Smooth muscle cell (in vitro differentiated cells): ENCODE measurements around the gene DGUOK. TPM values are rescaled to one million over a fixed set of nuclear protein-coding genes. Genes with fewer than 3 reads are reported as not detected.

ENCODE experiments used
- DNase-seq: peaks from one replicate; lab custom pipeline; 2025; ENCODE audit not compliant: unreplicated experiment; lab: John Stamatoyannopoulos, UW
- H2AFZ ChIP-seq: fragments of 200-600 bp; sonication (generic); 2 replicates; pipeline ENCODE4 v1.6.0; 2016; ENCODE audit warnings: antibody characterized with exemption, low read depth, mild to moderate bottlenecking
- H3F3A ChIP-seq: fragments of 200-600 bp; sonication (generic); 2 replicates; pipeline ENCODE4 v1.6.0; 2017; ENCODE audit warnings: antibody characterized with exemption, low read depth
- H3K27ac ChIP-seq: fragments of 200-600 bp; sonication (generic); 2 replicates; pipeline ENCODE4 v1.5.1; 2016; ENCODE audit warnings: low read depth, mild to moderate bottlenecking
- H3K27me3 ChIP-seq: fragments of 200-600 bp; sonication (generic); 2 replicates; pipeline ENCODE4 v1.6.1; 2016; ENCODE audit warnings: low read depth, mild to moderate bottlenecking
- H3K36me3 ChIP-seq: fragments of 200-600 bp; sonication (generic); 2 replicates; pipeline ENCODE4 v1.5.1; 2016; ENCODE audit warnings: low read depth
- H3K4me1 ChIP-seq: fragments of 200-600 bp; sonication (generic); 2 replicates; pipeline ENCODE4 v1.5.1; 2016; ENCODE audit warnings: low read depth
- H3K4me2 ChIP-seq: fragments of 200-600 bp; sonication (generic); 2 replicates; pipeline ENCODE4 v1.6.0; 2016; ENCODE audit warnings: mild to moderate bottlenecking
- H3K4me3 ChIP-seq: fragments of 200-600 bp; sonication (generic); 2 replicates; pipeline ENCODE4 v1.5.1; 2016; ENCODE audit warnings: mild to moderate bottlenecking
- H3K79me2 ChIP-seq: fragments of 200-600 bp; sonication (generic); 2 replicates; pipeline ENCODE4 v1.6.0; 2016; ENCODE audit warnings: low read depth, mild to moderate bottlenecking
- H3K9ac ChIP-seq: fragments of 200-600 bp; sonication (generic); 2 replicates; pipeline ENCODE4 v1.6.0; 2016; ENCODE audit warnings: low read depth
- H3K9me3 ChIP-seq: fragments of 200-600 bp; sonication (generic); replicated peaks from 2 replicates; pipeline ENCODE4 v1.5.1; 2016; ENCODE audit warnings: low read depth
- H4K20me1 ChIP-seq: fragments of 200-600 bp; sonication (generic); 2 replicates; pipeline ENCODE4 v1.6.0; 2016; ENCODE audit warnings: low read depth
- CTCF ChIP-seq: fragments of 200-600 bp; sonication (generic); IDR thresholded peaks from 2 replicates; pipeline ENCODE4 v1.5.1; 2017; ENCODE audit warnings: borderline replicate concordance, mild to moderate bottlenecking, antibody characterized with exemption; ENCODE audit not compliant: insufficient read depth, poor library complexity, severe bottlenecking
- WGBS: methylation state at CpG from one replicate; pipeline ENCODE4 v1.1.7; 2016; ENCODE audit warnings: low lambda C conversion rate; 5-methylcytosine and 5-hydroxymethylcytosine counted together
- polyA plus RNA-seq: library from polyadenylated mRNA; unstranded; fragments of >200 nt; fragmentation: Nextera tagmentation; extraction: Ambion mirVana; gene quantifications from 2 replicates; pipeline ENCODE4 v1.2.1, GENCODE V29; 2016
- total RNA-seq: library from RNA; depleted of rRNA; stranded (reverse); fragments of >200 nt; gene quantifications from 2 replicates; pipeline ENCODE4 v1.2.3, GENCODE V29; 2014

Gene DGUOK
- total and polyA plus RNA-seq, 2 experiments from 2014 or later: 112 to 154 TPM

GRCh38 chr2:73949802-73950201 lies 23.1 kb downstream of the DGUOK start:
- no peak for DNase-seq
- Histone ChIP-seq H3K9me3 (no peaks in the 10 kb centered on the region), H3K4me1 (no peaks in the 10 kb centered on the region), H3F3A (no peaks in the 10 kb centered on the region), H3K79me2 (peaks cover 20% of the 10 kb centered on the region), H3K27ac (no peak overlapping the region), H2AFZ (no peak overlapping the region), H3K4me2 (no peak overlapping the region), H3K27me3 (no peaks in the 10 kb centered on the region), H4K20me1 (peaks cover 96% of the 10 kb centered on the region), H3K36me3 (peaks cover 12% of the 10 kb centered on the region), H3K4me3 (no peak overlapping the region), H3K9ac (no peak overlapping the region)
- no peak for TF ChIP-seq CTCF

GRCh38 chr2:73952499-73953446 lies 26.1 kb downstream of the DGUOK start:
- H3K36me3 ChIP-seq: peaks cover 5% of the 10 kb centered on the region
- no peaks in the 10 kb centered on the region for H3K4me1 ChIP-seq
- no peak overlapping the region for H3K27ac ChIP-seq
- H3K4me2 ChIP-seq: no peak overlapping the region
- no peaks in the 10 kb centered on the region for H3K9me3 ChIP-seq
- H4K20me1 ChIP-seq: peaks cover 96% of the 10 kb centered on the region
- whole genome bisulfite sequencing: 86% methylated on average over 12 of the region's 12 CpGs
- H3K9ac ChIP-seq: no peak overlapping the region
- no peaks in the 10 kb centered on the region for H3F3A ChIP-seq
- TF ChIP-seq CTCF: no peak
- H2AFZ ChIP-seq: no peak overlapping the region
- no peaks in the 10 kb centered on the region for H3K27me3 ChIP-seq
- no peak for DNase-seq
- H3K79me2 ChIP-seq: peaks cover 5% of the 10 kb centered on the region
- H3K4me3 ChIP-seq: no peak overlapping the region

- 85% methylated on average over 5 of the region's 5 CpGs for WGBS
- Histone ChIP-seq H3K27me3 (no peaks in the 10 kb centered on the region), H3K27ac (no peak overlapping the region), H3F3A (no peaks in the 10 kb centered on the region), H3K9ac (no peak overlapping the region), H3K4me1 (no peaks in the 10 kb centered on the region), H3K4me3 (no peak overlapping the region), H4K20me1 (peaks cover 68% of the 10 kb centered on the region), H3K79me2 (peaks cover 4% of the 10 kb centered on the region), H2AFZ (no peak overlapping the region), H3K36me3 (peaks cover 26% of the 10 kb centered on the region), H3K4me2 (no peak overlapping the region), H3K9me3 (no peaks in the 10 kb centered on the region)
- no peak for TF ChIP-seq CTCF
- DNase-seq: no peak
Observed at GRCh38 chr2:73956218-73956865, 29.7 kb downstream of the DGUOK start.
